HG03060 (cell line): ENCODE results near the gene NT5DC1.

Experiments
- ATAC-seq: cut with Tn5 transposase; IDR thresholded peaks from one replicate; pipeline ENCODE4 v1.9.1; 2021; ENCODE audit warnings: low read depth, moderate number of reproducible peaks; ENCODE audit not compliant: unreplicated experiment

Gene NT5DC1

DNA sequence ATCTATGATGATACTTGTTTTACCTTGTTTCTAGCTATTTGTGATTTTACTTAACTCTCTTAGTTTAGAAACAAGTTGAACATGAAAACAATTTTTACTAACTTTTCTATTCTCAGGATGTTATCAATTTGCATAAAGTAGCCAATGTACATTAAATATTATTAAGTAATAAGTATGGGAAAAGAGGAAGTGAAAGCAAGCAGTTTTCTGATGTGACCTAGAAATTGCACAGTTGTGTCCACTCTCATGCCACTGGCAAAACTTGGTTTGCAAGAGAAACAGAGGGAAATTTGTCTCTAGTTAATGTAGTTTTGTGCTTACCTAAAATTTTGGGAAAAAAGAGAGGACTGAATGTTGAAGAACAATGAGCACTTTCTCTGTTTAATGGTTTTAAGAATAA is 198.3 kb downstream of the NT5DC1 start:
- ATAC-seq, result no peak
